Tibial nerve (tissue), 4 donors: ENCODE data around the gene AS3MT. TPM values are rescaled to one million over a fixed set of nuclear protein-coding genes. Genes with fewer than 3 reads are reported as not detected.

Source experiments
- DNase-seq, 2 donors: peaks; one replicate each; pipeline ENCODE4 v3.0.0-alpha.2; 2019; ENCODE audit warnings: low spot score in 2 of 2
- H3K27ac ChIP-seq, 4 donors: fragments of 200-600 bp; sonication (generic) in 3 of 4; one replicate each; pipeline ENCODE4 v1.5.1; 2017 to 2019; ENCODE audit warnings: mild to moderate bottlenecking in 1 of 4
- H3K27me3 ChIP-seq, 2 donors: fragments of 200-600 bp; sonication (generic) in 1 of 2; one replicate each; pipeline versions ENCODE4 v1.5.1 to v1.6.0; 2017 to 2019
- H3K36me3 ChIP-seq, 3 donors: fragments of 200-600 bp; sonication (generic); one replicate each; pipeline ENCODE4 v1.5.1; 2018 to 2019
- H3K4me1 ChIP-seq, 4 donors: fragments of 200-600 bp; sonication (generic) in 3 of 4; one replicate each; pipeline ENCODE4 v1.5.1; 2017 to 2019
- H3K4me3 ChIP-seq, 4 donors: fragments of 200-600 bp; sonication (generic) in 3 of 4; one replicate each; pipeline ENCODE4 v1.5.1; 2017 to 2019; ENCODE audit warnings: mild to moderate bottlenecking in 1 of 4, moderate library complexity in 1 of 4
- H3K9me3 ChIP-seq, 4 donors: fragments of 200-600 bp; sonication (generic) in 3 of 4; one replicate each; pipeline ENCODE4 v1.5.1; 2017 to 2019
- EP300 ChIP-seq, 2 donors: sonication (generic); formaldehyde crosslinking; IDR thresholded peaks; one replicate each; pipeline ENCODE4 v1.6.1; 2017; ENCODE audit warnings: antibody characterized with exemption in 2 of 2, mild to moderate bottlenecking in 1 of 2
- POLR2A ChIP-seq, 2 donors: fragments of 450-650 bp; IDR thresholded peaks; one replicate each; pipeline ENCODE4 v1.6.1; 2017; ENCODE audit warnings: antibody characterized with exemption in 2 of 2, mild to moderate bottlenecking in 2 of 2, moderate library complexity in 2 of 2
- WGBS, 2 donors: methylation state at CpG; one replicate each; pipeline ENCODE4 v1.1.5; 2018; 5-methylcytosine and 5-hydroxymethylcytosine counted together
- total RNA-seq, 4 donors: library from RNA; depleted of rRNA; stranded (reverse); fragments of >200 nt; gene quantifications; one replicate each; pipeline ENCODE4 v1.1.0, GENCODE V29; 2016
- TF ChIP-seq, protein P1 (sequence below), 5 experiments: fragments of 200-600 bp in 3 of 5; fragments of 450-650 bp in 2 of 5; sonication (generic) in 3 of 5; IDR thresholded peaks; one replicate each; pipeline ENCODE4 v1.5.1; 2016 to 2019; ENCODE audit warnings: antibody characterized with exemption in 5 of 5, mild to moderate bottlenecking in 3 of 5, moderate library complexity in 2 of 5

AS3MT gene
- total RNA-seq, 4 donors from 2014 or later, result 2.6 to 9.6 (median 5.3) TPM

DNA sequence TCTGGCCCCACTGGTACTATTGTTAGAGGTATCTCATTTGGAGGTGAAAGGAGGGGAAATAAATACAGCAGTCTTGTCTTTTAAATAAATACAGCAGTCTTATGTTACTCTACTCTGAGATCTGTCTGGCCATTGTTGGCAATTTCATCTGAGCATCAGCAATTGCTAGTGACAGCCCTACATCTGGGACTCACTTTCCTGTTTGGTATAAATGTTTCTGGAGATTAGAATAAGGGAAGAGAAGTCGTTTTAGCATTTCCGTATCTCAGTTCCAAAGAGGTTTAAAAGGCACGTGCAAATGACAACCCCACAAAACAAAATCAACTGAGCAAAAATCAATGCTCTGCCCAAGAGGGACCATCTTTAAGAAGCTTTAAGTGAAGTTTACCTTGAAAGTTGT, 30.7 kb downstream of the AS3MT start:
- no peak for DNase-seq
- H3K36me3 ChIP-seq, result peaks cover 0 to 28% (median 0%) of the 10 kb centered on the region in 3 donors
- WGBS, 2 donors, result 77 to 80% methylated on average over 3 of the region's 3 CpGs
- H3K27me3 ChIP-seq, result no peaks in the 10 kb centered on the region
- no peaks in the 10 kb centered on the region for H3K4me1 ChIP-seq
- TF ChIP-seq, protein P1, sequence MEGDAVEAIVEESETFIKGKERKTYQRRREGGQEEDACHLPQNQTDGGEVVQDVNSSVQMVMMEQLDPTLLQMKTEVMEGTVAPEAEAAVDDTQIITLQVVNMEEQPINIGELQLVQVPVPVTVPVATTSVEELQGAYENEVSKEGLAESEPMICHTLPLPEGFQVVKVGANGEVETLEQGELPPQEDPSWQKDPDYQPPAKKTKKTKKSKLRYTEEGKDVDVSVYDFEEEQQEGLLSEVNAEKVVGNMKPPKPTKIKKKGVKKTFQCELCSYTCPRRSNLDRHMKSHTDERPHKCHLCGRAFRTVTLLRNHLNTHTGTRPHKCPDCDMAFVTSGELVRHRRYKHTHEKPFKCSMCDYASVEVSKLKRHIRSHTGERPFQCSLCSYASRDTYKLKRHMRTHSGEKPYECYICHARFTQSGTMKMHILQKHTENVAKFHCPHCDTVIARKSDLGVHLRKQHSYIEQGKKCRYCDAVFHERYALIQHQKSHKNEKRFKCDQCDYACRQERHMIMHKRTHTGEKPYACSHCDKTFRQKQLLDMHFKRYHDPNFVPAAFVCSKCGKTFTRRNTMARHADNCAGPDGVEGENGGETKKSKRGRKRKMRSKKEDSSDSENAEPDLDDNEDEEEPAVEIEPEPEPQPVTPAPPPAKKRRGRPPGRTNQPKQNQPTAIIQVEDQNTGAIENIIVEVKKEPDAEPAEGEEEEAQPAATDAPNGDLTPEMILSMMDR (IDR thresholded peaks at IDR 0.05), result no peak
- TF ChIP-seq POLR2A (IDR thresholded peaks at IDR 0.05) (no peak), EP300 (IDR thresholded peaks at IDR 0.05) (no peak)
- no peak overlapping the region for H3K4me3 ChIP-seq
- H3K9me3 ChIP-seq, result no peaks in the 10 kb centered on the region
- no peak overlapping the region for H3K27ac ChIP-seq

DNA sequence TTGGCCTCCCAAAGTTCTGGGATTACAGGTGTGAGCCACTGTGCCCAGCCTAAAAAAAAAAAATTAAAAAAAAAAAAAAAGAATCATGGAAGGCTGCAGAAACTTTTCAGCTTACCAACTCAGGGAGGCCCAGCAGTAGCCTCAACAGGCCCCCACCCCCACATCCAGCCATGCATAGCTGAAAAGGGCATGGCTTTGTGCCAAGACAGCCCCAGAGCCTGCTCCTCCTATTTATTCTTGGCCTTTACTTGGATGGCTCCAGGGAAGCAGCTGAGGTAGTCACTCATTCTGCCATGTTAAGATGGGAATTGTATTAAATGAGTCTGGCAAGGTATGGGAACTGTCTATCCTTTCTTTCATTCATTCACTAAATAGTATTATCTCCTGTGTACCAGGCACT, 35.1 kb downstream of the AS3MT start:
- TF ChIP-seq EP300 (IDR thresholded peaks at IDR 0.05) (no peak), POLR2A (IDR thresholded peaks at IDR 0.05) (no peak)
- TF ChIP-seq, protein P1 (IDR thresholded peaks at IDR 0.05), result no peak
- no peaks in the 10 kb centered on the region for H3K4me1 ChIP-seq
- DNase-seq, result no peak
- H3K9me3 ChIP-seq, result no peaks in the 10 kb centered on the region
- peaks cover 0 to 6% (median 0%) of the 10 kb centered on the region in 3 donors for H3K36me3 ChIP-seq
- no peaks in the 10 kb centered on the region for H3K27me3 ChIP-seq
- H3K4me3 ChIP-seq, result no peak overlapping the region
- H3K27ac ChIP-seq, result peak overlapping the region in 1 of 4 donors; percentile 20

DNA sequence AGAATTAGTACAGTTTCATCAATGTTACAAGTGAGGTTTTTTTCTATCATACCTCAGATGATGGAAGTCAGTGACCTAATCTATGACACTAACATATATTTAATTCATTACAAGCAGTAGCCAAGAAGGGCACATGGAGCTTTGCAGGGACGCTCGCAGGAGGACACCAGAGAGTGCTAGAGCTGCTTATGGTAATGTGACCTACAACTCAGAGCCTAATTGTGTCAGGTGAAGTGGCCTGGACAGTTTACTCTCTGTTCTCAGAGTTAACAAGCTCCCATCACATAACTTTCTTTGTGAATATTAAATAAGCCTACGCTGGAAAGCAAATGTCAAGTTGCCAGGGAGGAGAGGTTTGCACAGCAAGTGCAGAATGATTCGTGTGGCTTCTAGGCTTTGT, 37.2 kb downstream of the AS3MT start:
- Histone ChIP-seq H3K4me1 (no peaks in the 10 kb centered on the region), H3K4me3 (no peak overlapping the region), H3K36me3 (no peaks in the 10 kb centered on the region), H3K9me3 (no peaks in the 10 kb centered on the region), H3K27me3 (no peaks in the 10 kb centered on the region), H3K27ac (no peak overlapping the region)
- WGBS, 2 donors, result 56 to 70% methylated on average over 4 of the region's 4 CpGs
- TF ChIP-seq, protein P1 (IDR thresholded peaks at IDR 0.05), result no peak
- TF ChIP-seq EP300 (IDR thresholded peaks at IDR 0.05) (no peak), POLR2A (IDR thresholded peaks at IDR 0.05) (no peak)
- no peak for DNase-seq

DNA sequence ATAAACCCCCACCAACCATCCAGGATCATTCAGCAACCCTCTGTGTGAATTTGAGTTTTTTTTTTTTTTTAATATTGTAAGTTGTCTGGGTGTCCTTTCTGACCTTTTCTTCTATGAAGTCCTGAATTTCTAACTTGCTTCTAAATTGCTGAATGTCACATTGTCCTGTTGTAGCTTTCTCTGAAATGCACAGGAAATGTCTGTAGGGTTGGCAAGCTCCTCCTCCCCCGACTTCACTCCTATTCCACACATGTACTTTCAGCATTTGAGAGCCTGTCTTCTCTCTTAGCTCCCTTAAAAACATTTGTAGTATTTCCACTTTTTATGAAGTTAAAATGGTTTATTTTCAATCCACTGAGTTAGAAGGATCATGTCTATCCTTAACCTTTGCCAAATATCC, 45.5 kb downstream of the AS3MT start:
- Histone ChIP-seq H3K9me3 (no peaks in the 10 kb centered on the region), H3K27me3 (no peaks in the 10 kb centered on the region), H3K36me3 (no peaks in the 10 kb centered on the region), H3K27ac (no peak overlapping the region), H3K4me1 (peaks cover 0 to 20% (median 13%) of the 10 kb centered on the region in 4 donors), H3K4me3 (no peak overlapping the region)
- WGBS, 2 donors, result 70 to 74% methylated on average over 1 of the region's 1 CpG
- TF ChIP-seq, protein P1 (IDR thresholded peaks at IDR 0.05), result no peak
- no peak for TF ChIP-seq POLR2A (IDR thresholded peaks at IDR 0.05)
- TF ChIP-seq EP300 (IDR thresholded peaks at IDR 0.05), result no peak
- DNase-seq, result no peak

DNA sequence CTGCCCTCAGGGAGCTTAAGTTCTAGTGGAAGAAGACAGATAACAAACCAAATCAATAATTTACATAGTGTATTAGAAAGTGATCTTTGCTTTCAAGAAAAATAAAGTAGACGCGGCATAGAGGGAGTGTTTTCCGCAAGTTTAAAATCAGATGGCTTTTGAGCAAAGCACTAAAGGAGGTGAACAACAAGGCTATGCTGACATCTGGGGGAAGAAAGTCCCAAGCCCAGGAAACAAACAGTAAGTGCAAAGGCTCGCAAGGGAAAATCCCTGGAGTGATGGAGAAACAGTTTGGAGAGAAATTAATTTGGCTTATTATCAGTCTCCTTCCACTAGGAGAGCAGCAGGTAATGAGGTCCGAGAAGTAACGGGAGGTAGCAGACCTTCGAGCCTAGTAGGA, 46.9 kb downstream of the AS3MT start:
- TF ChIP-seq, protein P1 (IDR thresholded peaks at IDR 0.05), result no peak
- no peak for TF ChIP-seq POLR2A (IDR thresholded peaks at IDR 0.05)
- TF ChIP-seq EP300 (IDR thresholded peaks at IDR 0.05), result no peak
- Histone ChIP-seq H3K4me1 (peaks cover 0 to 34% (median 22%) of the 10 kb centered on the region in 4 donors), H3K36me3 (no peaks in the 10 kb centered on the region), H3K4me3 (no peak overlapping the region), H3K9me3 (no peaks in the 10 kb centered on the region), H3K27ac (no peak overlapping the region), H3K27me3 (no peaks in the 10 kb centered on the region)
- DNase-seq, result no peak
- 81 to 85% methylated on average over 7 of the region's 7 CpGs for WGBS, 2 donors
